Neural progenitor cell (in vitro differentiated cells): ENCODE data around the gene CHCHD6. TPM values are rescaled to one million over a fixed set of nuclear protein-coding genes. Genes with fewer than 3 reads are reported as not detected.

Source experiments
- DNase-seq: peaks from one replicate; pipeline ENCODE4 v3.0.0-alpha.2; 2016; ENCODE audit warnings: low spot score
- H2AFZ ChIP-seq: fragments of 200-600 bp; sonication (generic); replicated peaks from 2 replicates; pipeline ENCODE4 v1.6.1; 2016; ENCODE audit warnings: antibody characterized with exemption
- H3F3A ChIP-seq: fragments of 200-600 bp; sonication (generic); 2 replicates; pipeline ENCODE4 v1.6.1; 2016; ENCODE audit warnings: antibody characterized with exemption, low read depth
- H3K27ac ChIP-seq: fragments of 200-600 bp; sonication (generic); 2 replicates; pipeline ENCODE4 v1.5.1; 2016; ENCODE audit warnings: mild to moderate bottlenecking
- H3K27me3 ChIP-seq: fragments of 200-600 bp; sonication (generic); 2 replicates; pipeline ENCODE4 v1.6.1; 2016; ENCODE audit warnings: mild to moderate bottlenecking, moderate library complexity
- H3K36me3 ChIP-seq: fragments of 200-600 bp; sonication (generic); 2 replicates; pipeline ENCODE4 v1.5.1; 2016
- H3K4me1 ChIP-seq: fragments of 200-600 bp; sonication (generic); 2 replicates; pipeline ENCODE4 v1.6.1; 2016; ENCODE audit warnings: mixed run types
- H3K4me2 ChIP-seq: fragments of 200-600 bp; sonication (generic); 2 replicates; pipeline ENCODE4 v1.6.1; 2016
- H3K4me3 ChIP-seq: fragments of 200-600 bp; sonication (generic); 2 replicates; pipeline ENCODE4 v1.5.1; 2016
- H3K79me2 ChIP-seq: fragments of 200-600 bp; sonication (generic); 2 replicates; pipeline ENCODE4 v1.6.1; 2016; ENCODE audit warnings: low read depth
- H3K9ac ChIP-seq: fragments of 200-600 bp; sonication (generic); 2 replicates; pipeline ENCODE4 v1.6.1; 2016
- H3K9me3 ChIP-seq: fragments of 200-600 bp; sonication (generic); 2 replicates; pipeline ENCODE4 v1.5.1; 2016; ENCODE audit warnings: low read depth
- H4K20me1 ChIP-seq: fragments of 200-600 bp; sonication (generic); 2 replicates; pipeline ENCODE4 v1.6.1; 2016; ENCODE audit warnings: low read depth
- H3K27ac Mint-ChIP-seq: 3 replicates; pipeline ENCODE4 v1.8.0; 2021; ENCODE audit warnings: mixed read lengths
- H3K27me3 Mint-ChIP-seq: 2 replicates; pipeline ENCODE4 v1.8.0; 2022; ENCODE audit warnings: low read depth, mild to moderate bottlenecking, inconsistent platforms, moderate library complexity, mixed read lengths; ENCODE audit not compliant: insufficient read depth
- H3K36me3 Mint-ChIP-seq: 3 replicates; pipeline ENCODE4 v1.8.0; 2021; ENCODE audit warnings: mixed read lengths
- H3K4me1 Mint-ChIP-seq: 3 replicates; pipeline ENCODE4 v1.8.0; 2021; ENCODE audit warnings: mixed read lengths
- H3K4me3 Mint-ChIP-seq: 3 replicates; pipeline ENCODE4 v1.8.0; 2021; ENCODE audit warnings: mild to moderate bottlenecking, moderate library complexity, mixed read lengths
- H3K9me3 Mint-ChIP-seq: 3 replicates; pipeline ENCODE4 v1.8.0; 2020; ENCODE audit warnings: mixed read lengths
- EZH2 ChIP-seq: fragments of 200-600 bp; sonication (generic); IDR thresholded peaks from 2 replicates; pipeline ENCODE4 v1.6.1; 2017; ENCODE audit warnings: antibody characterized with exemption, mild to moderate bottlenecking, moderate library complexity
- EZH2phosphoT487 ChIP-seq: fragments of 200-600 bp; sonication (generic); IDR thresholded peaks from 2 replicates; pipeline ENCODE4 v1.6.1; 2017; ENCODE audit warnings: antibody characterized with exemption
- total RNA-seq: library from RNA; depleted of rRNA; stranded (reverse); fragments of >200 nt; gene quantifications from 2 replicates; pipeline ENCODE4 v1.2.3, GENCODE V29; 2015; ENCODE audit warnings: low replicate concordance
- TF ChIP-seq, protein P1 (sequence below): fragments of 200-600 bp; sonication (generic); IDR thresholded peaks from 2 replicates; pipeline ENCODE4 v1.5.1; 2017; ENCODE audit warnings: antibody characterized with exemption, mild to moderate bottlenecking

Gene CHCHD6
- total RNA-seq, 1 donor from 2014 or later, result 35.7 TPM

DNA sequence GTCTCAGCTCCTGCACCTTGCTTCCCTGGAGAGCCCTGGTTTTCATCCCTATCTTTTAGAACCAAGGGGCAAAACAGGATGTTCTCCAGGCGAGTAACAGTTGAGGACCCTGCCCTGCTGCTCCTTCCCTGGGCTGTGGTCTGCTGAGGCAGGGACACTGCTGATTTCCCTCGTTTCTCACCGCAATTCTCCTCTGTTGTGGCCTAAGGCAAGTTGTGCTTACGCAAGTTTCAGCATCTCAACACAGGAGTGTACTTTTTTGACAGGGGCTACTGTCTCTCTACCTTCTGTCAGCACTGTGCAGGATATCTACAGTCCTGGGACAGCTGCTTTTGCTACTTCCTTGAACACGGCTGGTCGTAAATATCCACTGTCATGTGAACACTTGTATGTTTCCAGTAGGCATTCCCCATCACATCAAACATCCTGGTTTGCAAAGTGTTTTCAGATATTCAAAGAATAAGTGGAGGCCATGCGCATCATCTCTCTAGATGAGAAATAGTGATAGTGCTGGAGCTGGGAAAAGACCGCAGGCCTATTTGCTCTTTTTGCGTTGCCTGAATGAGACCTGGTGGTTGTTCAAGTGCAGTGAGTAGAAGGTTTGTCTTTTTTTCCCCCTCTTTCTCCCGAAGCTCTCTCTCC, 168.8 kb downstream of the CHCHD6 start:
- Histone ChIP-seq H3K4me2 (no peak overlapping the region), H3F3A (no peaks in the 10 kb centered on the region), H3K27ac (no peak overlapping the region), H3K36me3 (no peaks in the 10 kb centered on the region), H2AFZ (no peak overlapping the region), H3K27me3 (no peaks in the 10 kb centered on the region), H3K9me3 (no peaks in the 10 kb centered on the region), H3K79me2 (no peaks in the 10 kb centered on the region), H3K4me1 (no peaks in the 10 kb centered on the region), H3K4me3 (no peak overlapping the region), H4K20me1 (no peaks in the 10 kb centered on the region), H3K9ac (no peak overlapping the region)
- DNase-seq, result no peak
- TF ChIP-seq EZH2phosphoT487, result no peak
- TF ChIP-seq, protein P1, sequence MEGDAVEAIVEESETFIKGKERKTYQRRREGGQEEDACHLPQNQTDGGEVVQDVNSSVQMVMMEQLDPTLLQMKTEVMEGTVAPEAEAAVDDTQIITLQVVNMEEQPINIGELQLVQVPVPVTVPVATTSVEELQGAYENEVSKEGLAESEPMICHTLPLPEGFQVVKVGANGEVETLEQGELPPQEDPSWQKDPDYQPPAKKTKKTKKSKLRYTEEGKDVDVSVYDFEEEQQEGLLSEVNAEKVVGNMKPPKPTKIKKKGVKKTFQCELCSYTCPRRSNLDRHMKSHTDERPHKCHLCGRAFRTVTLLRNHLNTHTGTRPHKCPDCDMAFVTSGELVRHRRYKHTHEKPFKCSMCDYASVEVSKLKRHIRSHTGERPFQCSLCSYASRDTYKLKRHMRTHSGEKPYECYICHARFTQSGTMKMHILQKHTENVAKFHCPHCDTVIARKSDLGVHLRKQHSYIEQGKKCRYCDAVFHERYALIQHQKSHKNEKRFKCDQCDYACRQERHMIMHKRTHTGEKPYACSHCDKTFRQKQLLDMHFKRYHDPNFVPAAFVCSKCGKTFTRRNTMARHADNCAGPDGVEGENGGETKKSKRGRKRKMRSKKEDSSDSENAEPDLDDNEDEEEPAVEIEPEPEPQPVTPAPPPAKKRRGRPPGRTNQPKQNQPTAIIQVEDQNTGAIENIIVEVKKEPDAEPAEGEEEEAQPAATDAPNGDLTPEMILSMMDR, result no peak
- TF ChIP-seq EZH2, result no peak
- Mint-ChIP-seq H3K4me3 (no peak overlapping the region), H3K36me3 (peaks cover 3% of the 10 kb centered on the region), H3K4me1 (no peaks in the 10 kb centered on the region), H3K27ac (no peak overlapping the region), H3K27me3 (no peaks in the 10 kb centered on the region), H3K9me3 (no peaks in the 10 kb centered on the region)

- Histone ChIP-seq H3K9ac (no peak overlapping the region), H3K27ac (no peak overlapping the region), H2AFZ (no peak overlapping the region), H3K9me3 (no peaks in the 10 kb centered on the region), H3K4me2 (no peak overlapping the region), H3K27me3 (no peaks in the 10 kb centered on the region), H3K4me3 (no peak overlapping the region), H3F3A (no peaks in the 10 kb centered on the region), H4K20me1 (no peaks in the 10 kb centered on the region), H3K79me2 (no peaks in the 10 kb centered on the region), H3K4me1 (no peaks in the 10 kb centered on the region), H3K36me3 (no peaks in the 10 kb centered on the region)
- H3K27me3 Mint-ChIP-seq, result no peaks in the 10 kb centered on the region
- no peaks in the 10 kb centered on the region for H3K9me3 Mint-ChIP-seq
- DNase-seq, result no peak
- H3K4me1 Mint-ChIP-seq, result no peaks in the 10 kb centered on the region
- no peak for TF ChIP-seq EZH2phosphoT487
- TF ChIP-seq, protein P1, result no peak
- TF ChIP-seq EZH2, result no peak
- no peak overlapping the region for H3K4me3 Mint-ChIP-seq
- H3K27ac Mint-ChIP-seq, result no peak overlapping the region
- H3K36me3 Mint-ChIP-seq, result peaks cover 3% of the 10 kb centered on the region
Observed at GRCh38 chr3:126873416-126873815, 169.4 kb downstream of the CHCHD6 start.

GRCh38 chr3:126878664-126879063, 174.6 kb downstream of the CHCHD6 start:
- H3K4me1 Mint-ChIP-seq, result no peaks in the 10 kb centered on the region
- H3K27me3 Mint-ChIP-seq, result peaks cover 5% of the 10 kb centered on the region
- H3K4me3 Mint-ChIP-seq, result no peak overlapping the region

More at GRCh38 chr3:126878664-126879063, 174.6 kb downstream of the CHCHD6 start:
- Histone ChIP-seq H3K4me3 (no peak overlapping the region), H3K27ac (no peak overlapping the region), H3K9ac (no peak overlapping the region), H3K36me3 (no peaks in the 10 kb centered on the region), H3K9me3 (no peaks in the 10 kb centered on the region), H3K4me2 (no peak overlapping the region), H4K20me1 (no peaks in the 10 kb centered on the region), H3K79me2 (no peaks in the 10 kb centered on the region), H3K4me1 (no peaks in the 10 kb centered on the region), H3F3A (no peaks in the 10 kb centered on the region), H2AFZ (no peak overlapping the region), H3K27me3 (no peaks in the 10 kb centered on the region)
- Mint-ChIP-seq H3K9me3 (no peaks in the 10 kb centered on the region), H3K36me3 (peaks cover 3% of the 10 kb centered on the region), H3K27ac (no peak overlapping the region)
- no peak for DNase-seq
- TF ChIP-seq EZH2, result no peak
- TF ChIP-seq EZH2phosphoT487, result no peak
- TF ChIP-seq, protein P1, result no peak
